ENCODE results near the gene LY6G5B.

DNA sequence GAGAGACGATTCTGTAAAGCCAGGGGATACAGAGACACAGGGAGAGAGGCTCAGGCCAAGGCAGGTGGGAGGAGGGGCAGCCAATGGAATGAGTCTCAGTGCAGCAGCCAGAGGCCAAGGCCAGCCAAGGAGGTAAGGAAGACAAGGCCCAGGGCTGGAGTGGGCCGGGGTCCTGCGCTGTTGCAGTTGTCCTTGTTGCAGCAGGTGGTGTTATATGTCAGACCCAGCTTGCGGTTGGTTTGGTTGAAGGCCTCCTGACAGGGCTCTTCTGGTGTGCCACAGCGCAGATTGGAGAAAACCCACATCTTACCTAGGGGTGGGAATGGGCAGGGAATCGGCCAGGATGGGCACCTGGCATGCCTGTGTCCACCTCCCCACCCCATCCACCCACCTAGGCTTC lies 49.2 kb downstream of the LY6G5B start:
- TF ChIP-seq, protein P1, sequence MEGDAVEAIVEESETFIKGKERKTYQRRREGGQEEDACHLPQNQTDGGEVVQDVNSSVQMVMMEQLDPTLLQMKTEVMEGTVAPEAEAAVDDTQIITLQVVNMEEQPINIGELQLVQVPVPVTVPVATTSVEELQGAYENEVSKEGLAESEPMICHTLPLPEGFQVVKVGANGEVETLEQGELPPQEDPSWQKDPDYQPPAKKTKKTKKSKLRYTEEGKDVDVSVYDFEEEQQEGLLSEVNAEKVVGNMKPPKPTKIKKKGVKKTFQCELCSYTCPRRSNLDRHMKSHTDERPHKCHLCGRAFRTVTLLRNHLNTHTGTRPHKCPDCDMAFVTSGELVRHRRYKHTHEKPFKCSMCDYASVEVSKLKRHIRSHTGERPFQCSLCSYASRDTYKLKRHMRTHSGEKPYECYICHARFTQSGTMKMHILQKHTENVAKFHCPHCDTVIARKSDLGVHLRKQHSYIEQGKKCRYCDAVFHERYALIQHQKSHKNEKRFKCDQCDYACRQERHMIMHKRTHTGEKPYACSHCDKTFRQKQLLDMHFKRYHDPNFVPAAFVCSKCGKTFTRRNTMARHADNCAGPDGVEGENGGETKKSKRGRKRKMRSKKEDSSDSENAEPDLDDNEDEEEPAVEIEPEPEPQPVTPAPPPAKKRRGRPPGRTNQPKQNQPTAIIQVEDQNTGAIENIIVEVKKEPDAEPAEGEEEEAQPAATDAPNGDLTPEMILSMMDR (conservative IDR thresholded peaks at IDR 0.05; ENCODE audit: low read length), result no peak
- TF ChIP-seq EZH2phosphoT487 (IDR thresholded peaks at IDR 0.05; ENCODE audit: borderline replicate concordance, low read depth, low read length), result no peak
